ENCODE measurements around the gene ZNF844.
A peak's percentile ranks its signal among the peaks of the same experiment; 100 is the strongest.
"Not testable (repeated sequence)": the region's sequence is repeated elsewhere in the genome, so short reads cannot be mapped to it uniquely, and the experiment has no call there.

ZNF844 gene

GRCh38 chr19:12064590-12065538, at the start of gene ZNF844:
TSS of gene ZNF844 (plus strand) at chr19:12064731. CDS start at chr19:12064874, 143 bp downstream.
- no peak for DNase-seq

- DNase-seq: no peak
Observed at GRCh38 chr19:12015015-12015752, 49.3 kb upstream of the ZNF844 start.

- no peak for DNase-seq
Observed at GRCh38 chr19:12015753-12016116, 48.8 kb upstream of the ZNF844 start.

- DNase-seq: no peak
Observed at GRCh38 chr19:12034198-12034597, 30.3 kb upstream of the ZNF844 start.

- no peak for DNase-seq
Observed at GRCh38 chr19:12034620-12035019, 29.9 kb upstream of the ZNF844 start.

- peak; percentile 82 for DNase-seq
Observed at GRCh38 chr19:12035220-12036172, 29.0 kb upstream of the ZNF844 start, which contains the start of gene ZNF433. TSS of gene ZNF433 (minus strand) at chr19:12035679. CDS start at chr19:12035539, 140 bp downstream.

GRCh38 chr19:12042893-12043292, 21.6 kb upstream of the ZNF844 start:
- DNase-seq: no peak

- DNase-seq: no peak
Observed at GRCh38 chr19:12043752-12044422, 20.6 kb upstream of the ZNF844 start.

- DNase-seq: no peak
Observed at GRCh38 chr19:12047868-12048267, 16.7 kb upstream of the ZNF844 start.

GRCh38 chr19:12052091-12052496, 12.4 kb upstream of the ZNF844 start:
- peak; percentile 33 for DNase-seq

GRCh38 chr19:12052497-12053169, 11.9 kb upstream of the ZNF844 start, which contains the start of gene ZNF878:
TSS of gene ZNF878 (minus strand) at chr19:12052961. CDS start at chr19:12052801, 160 bp downstream.
- DNase-seq: peak; percentile 83

- no peak for DNase-seq
Observed at GRCh38 chr19:12055784-12056183, 8.7 kb upstream of the ZNF844 start.

- no peak for DNase-seq
Observed at GRCh38 chr19:12075538-12076139, 11.1 kb downstream of the ZNF844 start.

GRCh38 chr19:12076331-12076730, 11.8 kb downstream of the ZNF844 start:
- DNase-seq: not testable (repeated sequence)

- no peak for DNase-seq
Observed at GRCh38 chr19:12077375-12077774, 12.8 kb downstream of the ZNF844 start.

GRCh38 chr19:12083336-12083735, 18.8 kb downstream of the ZNF844 start:
- not testable (repeated sequence) for DNase-seq

- DNase-seq: no peak
Observed at GRCh38 chr19:12085074-12085818, 20.7 kb downstream of the ZNF844 start.

- DNase-seq: peak; percentile 68
Observed at GRCh38 chr19:12090807-12091206, 26.3 kb downstream of the ZNF844 start.

- peak; percentile 44 for DNase-seq
Observed at GRCh38 chr19:12092065-12092867, 27.7 kb downstream of the ZNF844 start.
